DMS 273 treated with DMSO at 0.1 percent for 48 hours (cell line): ENCODE data around the gene TMEM145.

Experiments used
- DNase-seq: peaks from one replicate; lab custom pipeline; 2025; lab: John Stamatoyannopoulos, UW

TMEM145 gene

DNA sequence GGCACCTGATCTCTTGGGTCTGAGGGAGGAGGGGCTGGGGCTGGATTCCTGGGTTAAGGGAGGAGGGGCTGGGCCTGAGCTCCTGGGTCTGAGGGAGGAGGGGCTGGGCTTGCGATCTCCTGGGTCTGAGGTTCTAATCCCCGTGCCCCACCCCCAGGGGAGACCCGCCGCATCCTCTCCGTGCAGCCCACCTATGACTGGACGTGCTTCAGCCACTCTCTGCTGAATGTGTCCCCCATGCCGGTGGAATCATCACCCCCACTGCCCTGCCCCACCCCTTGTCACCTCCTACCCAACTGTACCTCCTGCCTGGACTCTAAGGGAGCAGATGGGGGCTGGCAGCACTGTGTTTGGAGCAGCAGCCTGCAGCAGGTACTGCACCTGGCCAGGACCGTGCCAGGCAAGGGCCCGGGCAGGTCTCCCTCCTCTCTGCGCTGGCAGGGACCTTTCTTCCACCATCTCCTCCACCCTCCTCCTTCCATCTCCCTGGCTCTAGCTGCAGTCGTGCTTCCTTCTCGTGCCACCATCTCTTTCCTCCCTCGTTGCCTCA, 49.9 kb downstream of the TMEM145 start:
- no peak for DNase-seq

- no peak for DNase-seq
Observed at GRCh38 chr19:42363614-42364346, 50.7 kb downstream of the TMEM145 start.

GRCh38 chr19:42366673-42367072, 53.6 kb downstream of the TMEM145 start:
- peak; percentile 11 for DNase-seq

DNA sequence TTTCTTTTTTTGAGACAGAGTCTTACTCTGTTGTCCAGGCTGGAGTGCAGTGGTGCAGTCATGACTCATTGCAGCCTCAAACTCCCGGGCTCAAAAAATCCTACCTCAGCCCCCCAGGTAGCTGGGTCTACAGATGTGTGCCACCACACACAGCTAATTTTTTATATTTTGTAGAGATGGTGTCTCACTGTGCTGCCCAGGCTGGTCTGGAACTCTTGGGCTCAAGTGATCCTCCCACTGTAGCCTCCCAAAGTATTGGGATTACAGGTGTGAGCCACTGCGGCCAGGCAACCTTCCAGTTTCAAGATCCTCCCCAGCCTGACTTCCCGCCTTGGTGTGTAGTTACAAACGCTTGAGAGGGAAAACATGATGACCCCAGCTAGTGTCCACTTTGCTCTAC, 54.8 kb downstream of the TMEM145 start:
- no peak for DNase-seq

GRCh38 chr19:42368360-42368759, 55.3 kb downstream of the TMEM145 start:
- DNase-seq = no peak

DNA sequence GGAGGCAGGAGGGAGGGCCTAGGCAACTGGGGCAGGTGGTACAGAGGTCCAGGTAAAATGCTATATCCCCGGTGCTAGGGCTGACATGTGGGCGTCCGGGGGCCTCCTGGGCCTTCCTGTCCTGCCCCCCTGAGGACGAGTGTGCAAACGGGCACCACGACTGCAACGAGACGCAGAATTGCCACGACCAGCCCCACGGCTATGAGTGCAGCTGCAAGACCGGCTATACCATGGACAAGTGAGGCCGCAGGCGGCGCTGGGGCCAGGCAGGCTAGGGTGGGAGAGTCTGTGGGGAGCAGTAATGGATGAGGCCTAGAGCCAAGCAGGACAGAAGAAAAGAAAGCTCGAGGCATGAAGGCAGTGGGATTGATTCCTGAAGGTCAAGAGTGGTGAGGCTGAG, 55.7 kb downstream of the TMEM145 start:
- no peak for DNase-seq

DNA sequence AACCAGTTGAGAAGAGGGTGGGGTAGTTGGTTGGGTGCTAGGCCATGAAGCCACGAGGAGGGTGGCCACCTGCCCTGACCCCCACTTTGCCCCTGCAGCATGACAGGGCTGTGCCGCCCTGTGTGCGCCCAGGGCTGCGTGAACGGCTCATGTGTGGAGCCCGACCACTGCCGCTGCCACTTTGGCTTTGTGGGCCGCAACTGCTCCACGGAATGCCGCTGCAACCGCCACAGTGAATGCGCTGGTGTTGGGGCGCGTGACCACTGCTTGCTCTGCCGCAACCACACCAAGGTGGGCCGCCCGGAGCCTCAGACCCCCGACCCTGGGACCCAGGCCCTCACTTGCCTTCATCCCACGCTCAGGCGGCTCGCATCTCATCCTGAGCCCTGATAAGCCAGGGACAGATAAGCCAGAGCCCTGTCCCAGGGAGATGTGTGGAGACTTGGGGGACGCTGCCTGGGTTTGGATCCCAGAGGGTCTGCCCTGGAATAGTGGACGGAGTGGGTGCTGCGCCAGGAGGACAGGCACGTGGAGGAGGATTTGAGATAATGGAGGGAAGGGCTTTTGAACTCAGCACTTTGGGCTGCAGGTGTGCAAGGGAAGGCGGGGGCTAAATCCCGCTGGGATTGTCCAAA, 56.4 kb downstream of the TMEM145 start:
- DNase-seq = no peak

DNA sequence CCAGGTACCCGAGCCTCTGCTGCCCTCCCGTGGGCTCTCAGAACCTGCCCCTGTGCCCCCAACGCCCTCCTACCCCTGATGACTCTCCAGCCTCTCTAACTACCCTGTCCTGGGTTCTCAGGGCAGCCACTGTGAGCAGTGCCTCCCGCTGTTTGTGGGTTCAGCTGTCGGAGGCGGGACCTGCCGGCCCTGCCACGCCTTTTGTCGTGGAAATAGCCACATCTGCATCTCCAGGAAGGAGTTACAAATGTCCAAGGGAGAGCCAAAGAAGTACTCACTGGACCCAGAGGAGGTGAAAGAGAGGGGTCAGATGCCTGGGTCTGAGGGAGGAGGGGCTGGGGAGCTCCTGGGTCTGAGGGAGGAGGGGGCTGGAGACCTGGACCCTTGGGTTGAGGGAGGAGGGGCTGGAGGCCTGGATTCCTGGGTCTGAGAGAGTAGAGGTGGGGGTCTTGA, 57.0 kb downstream of the TMEM145 start:
- DNase-seq = no peak

DNA sequence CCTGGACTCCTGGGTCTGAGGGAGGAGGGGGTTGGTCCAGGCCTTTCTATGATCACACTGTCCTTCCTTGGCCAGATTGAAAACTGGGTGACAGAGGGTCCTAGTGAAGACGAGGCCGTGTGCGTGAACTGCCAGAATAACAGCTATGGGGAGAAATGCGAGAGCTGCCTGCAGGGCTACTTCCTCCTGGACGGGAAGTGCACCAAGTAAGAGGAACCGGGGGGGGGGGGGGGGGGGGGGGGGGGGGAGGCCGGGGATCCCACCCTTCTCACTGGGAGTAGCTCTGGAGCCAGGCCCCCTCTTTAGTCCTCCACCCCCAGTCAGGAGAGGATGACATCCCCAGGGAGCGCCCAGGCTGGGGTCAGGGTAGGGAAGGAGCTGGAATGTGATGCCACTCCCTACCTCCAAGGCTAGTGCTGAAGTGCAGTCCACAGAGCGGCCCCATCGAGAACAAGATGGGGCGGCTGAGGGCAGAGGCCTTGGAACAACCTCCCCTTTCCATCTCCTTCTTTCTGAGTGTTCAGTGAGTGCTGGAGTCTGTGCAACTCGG, 57.6 kb downstream of the TMEM145 start:
- no peak for DNase-seq
